ENCODE measurements around the gene USP30.

DNA sequence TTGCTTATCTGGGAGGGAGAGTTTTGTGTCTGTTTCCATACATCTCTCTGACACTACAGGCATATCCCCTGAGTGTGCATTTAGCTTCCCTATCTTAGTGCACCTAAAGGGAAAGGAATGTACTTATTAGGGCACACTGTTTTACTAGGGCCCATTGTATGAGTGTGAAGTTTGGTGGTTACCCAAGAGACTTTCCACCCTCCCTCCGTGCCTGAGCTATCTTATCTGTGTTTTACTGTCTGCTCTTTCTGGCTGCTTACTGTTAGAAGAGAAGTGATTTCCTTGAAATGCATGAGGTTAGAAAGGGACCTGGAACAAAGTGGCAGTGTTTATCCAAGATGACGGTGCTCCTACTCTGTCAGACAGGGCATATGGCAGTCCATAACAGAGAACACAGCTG, 23.0 kb upstream of the USP30 start:
- TF ChIP-seq POLR2A (IDR thresholded peaks at IDR 0.05), result no peak
- TF ChIP-seq, protein P1, sequence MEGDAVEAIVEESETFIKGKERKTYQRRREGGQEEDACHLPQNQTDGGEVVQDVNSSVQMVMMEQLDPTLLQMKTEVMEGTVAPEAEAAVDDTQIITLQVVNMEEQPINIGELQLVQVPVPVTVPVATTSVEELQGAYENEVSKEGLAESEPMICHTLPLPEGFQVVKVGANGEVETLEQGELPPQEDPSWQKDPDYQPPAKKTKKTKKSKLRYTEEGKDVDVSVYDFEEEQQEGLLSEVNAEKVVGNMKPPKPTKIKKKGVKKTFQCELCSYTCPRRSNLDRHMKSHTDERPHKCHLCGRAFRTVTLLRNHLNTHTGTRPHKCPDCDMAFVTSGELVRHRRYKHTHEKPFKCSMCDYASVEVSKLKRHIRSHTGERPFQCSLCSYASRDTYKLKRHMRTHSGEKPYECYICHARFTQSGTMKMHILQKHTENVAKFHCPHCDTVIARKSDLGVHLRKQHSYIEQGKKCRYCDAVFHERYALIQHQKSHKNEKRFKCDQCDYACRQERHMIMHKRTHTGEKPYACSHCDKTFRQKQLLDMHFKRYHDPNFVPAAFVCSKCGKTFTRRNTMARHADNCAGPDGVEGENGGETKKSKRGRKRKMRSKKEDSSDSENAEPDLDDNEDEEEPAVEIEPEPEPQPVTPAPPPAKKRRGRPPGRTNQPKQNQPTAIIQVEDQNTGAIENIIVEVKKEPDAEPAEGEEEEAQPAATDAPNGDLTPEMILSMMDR (IDR thresholded peaks at IDR 0.05 in 4 of 5, conservative IDR thresholded peaks at IDR 0.05 in 1 of 5), result no peak
